GM12878 (cell line): ENCODE results near the gene SLC39A11.

ENCODE experiments used
- EP300 ChIP-seq, 2 experiments: fragments of 150-350 bp in 1 of 2; IDR thresholded peaks; 2 replicates each; pipeline ENCODE4 v1.6.1; 2011 to 2012; ENCODE audit warnings: low read depth in 2 of 2, low read length in 2 of 2, borderline replicate concordance in 1 of 2, improper control_type of control experiment in 1 of 2, inconsistent platforms in 1 of 2; ENCODE audit not compliant: control insufficient read depth in 1 of 2
- POLR2AphosphoS2 ChIP-seq: IDR thresholded peaks from 2 replicates; pipeline ENCODE4 v1.6.1; 2011; ENCODE audit warnings: low read depth, mild to moderate bottlenecking, low read length, improper control_type of control experiment, moderate library complexity
- REST ChIP-seq: IDR thresholded peaks from 2 replicates; pipeline ENCODE4 v1.6.1; 2012; ENCODE audit warnings: mild to moderate bottlenecking, low read depth, low read length
- YY1 ChIP-seq: IDR thresholded peaks from 2 replicates; pipeline ENCODE4 v1.6.1; 2011; ENCODE audit warnings: low read depth, mild to moderate bottlenecking, low read length
- TF ChIP-seq, protein P1 (sequence below), 3 experiments: IDR thresholded peaks in 2 of 3; conservative IDR thresholded peaks in 1 of 3; 2 replicates each; pipeline ENCODE4 v1.5.1; 2011; ENCODE audit warnings: low read depth in 3 of 3, low read length in 3 of 3, mild to moderate bottlenecking in 3 of 3, control low read depth in 2 of 3, moderate library complexity in 2 of 3, inconsistent platforms in 1 of 3, mixed read lengths in 1 of 3; ENCODE audit not compliant: control insufficient read depth in 2 of 3, insufficient read depth in 1 of 3; ENCODE audit errors: extremely low read depth in 1 of 3
- TF ChIP-seq, protein P2 (sequence below): fragments of 150-350 bp; IDR thresholded peaks from 2 replicates; pipeline ENCODE4 v1.6.1; 2016; ENCODE audit warnings: low read depth, low read length

DNA sequence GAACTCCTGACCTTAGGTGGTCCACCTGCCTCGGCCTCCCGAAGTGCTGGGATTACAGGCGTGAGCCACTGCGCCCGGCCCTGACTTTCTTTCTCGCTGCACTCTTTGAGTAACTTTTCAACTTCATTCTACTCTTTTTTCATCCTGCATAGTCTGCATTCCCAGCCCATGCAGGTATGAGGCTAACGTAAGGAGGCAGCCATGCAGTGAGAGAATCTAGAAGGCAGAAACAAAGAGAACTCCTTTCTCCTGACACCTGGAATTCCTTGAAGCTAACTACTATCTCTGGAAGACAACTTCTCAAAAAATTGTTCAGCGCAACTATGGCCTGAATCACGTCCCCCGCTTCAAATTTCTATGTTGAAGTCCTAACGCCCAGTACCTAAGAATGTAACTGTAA is 152.0 kb downstream of the SLC39A11 start:
- TF ChIP-seq YY1 (no peak), EP300 (IDR thresholded peaks at IDR 0.05; ENCODE audit: borderline replicate concordance in 1 of 2, control insufficient read depth in 1 of 2, low read depth in 2 of 2, low read length in 2 of 2) (no peak), POLR2AphosphoS2 (no peak), REST (no peak)
- TF ChIP-seq, protein P1, sequence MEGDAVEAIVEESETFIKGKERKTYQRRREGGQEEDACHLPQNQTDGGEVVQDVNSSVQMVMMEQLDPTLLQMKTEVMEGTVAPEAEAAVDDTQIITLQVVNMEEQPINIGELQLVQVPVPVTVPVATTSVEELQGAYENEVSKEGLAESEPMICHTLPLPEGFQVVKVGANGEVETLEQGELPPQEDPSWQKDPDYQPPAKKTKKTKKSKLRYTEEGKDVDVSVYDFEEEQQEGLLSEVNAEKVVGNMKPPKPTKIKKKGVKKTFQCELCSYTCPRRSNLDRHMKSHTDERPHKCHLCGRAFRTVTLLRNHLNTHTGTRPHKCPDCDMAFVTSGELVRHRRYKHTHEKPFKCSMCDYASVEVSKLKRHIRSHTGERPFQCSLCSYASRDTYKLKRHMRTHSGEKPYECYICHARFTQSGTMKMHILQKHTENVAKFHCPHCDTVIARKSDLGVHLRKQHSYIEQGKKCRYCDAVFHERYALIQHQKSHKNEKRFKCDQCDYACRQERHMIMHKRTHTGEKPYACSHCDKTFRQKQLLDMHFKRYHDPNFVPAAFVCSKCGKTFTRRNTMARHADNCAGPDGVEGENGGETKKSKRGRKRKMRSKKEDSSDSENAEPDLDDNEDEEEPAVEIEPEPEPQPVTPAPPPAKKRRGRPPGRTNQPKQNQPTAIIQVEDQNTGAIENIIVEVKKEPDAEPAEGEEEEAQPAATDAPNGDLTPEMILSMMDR (IDR thresholded peaks at IDR 0.05 in 2 of 3, conservative IDR thresholded peaks at IDR 0.05 in 1 of 3; ENCODE audit: control insufficient read depth in 2 of 3, extremely low read depth in 1 of 3, insufficient read depth in 1 of 3, low read depth in 3 of 3, low read length in 3 of 3) = no peak
- TF ChIP-seq, protein P2, sequence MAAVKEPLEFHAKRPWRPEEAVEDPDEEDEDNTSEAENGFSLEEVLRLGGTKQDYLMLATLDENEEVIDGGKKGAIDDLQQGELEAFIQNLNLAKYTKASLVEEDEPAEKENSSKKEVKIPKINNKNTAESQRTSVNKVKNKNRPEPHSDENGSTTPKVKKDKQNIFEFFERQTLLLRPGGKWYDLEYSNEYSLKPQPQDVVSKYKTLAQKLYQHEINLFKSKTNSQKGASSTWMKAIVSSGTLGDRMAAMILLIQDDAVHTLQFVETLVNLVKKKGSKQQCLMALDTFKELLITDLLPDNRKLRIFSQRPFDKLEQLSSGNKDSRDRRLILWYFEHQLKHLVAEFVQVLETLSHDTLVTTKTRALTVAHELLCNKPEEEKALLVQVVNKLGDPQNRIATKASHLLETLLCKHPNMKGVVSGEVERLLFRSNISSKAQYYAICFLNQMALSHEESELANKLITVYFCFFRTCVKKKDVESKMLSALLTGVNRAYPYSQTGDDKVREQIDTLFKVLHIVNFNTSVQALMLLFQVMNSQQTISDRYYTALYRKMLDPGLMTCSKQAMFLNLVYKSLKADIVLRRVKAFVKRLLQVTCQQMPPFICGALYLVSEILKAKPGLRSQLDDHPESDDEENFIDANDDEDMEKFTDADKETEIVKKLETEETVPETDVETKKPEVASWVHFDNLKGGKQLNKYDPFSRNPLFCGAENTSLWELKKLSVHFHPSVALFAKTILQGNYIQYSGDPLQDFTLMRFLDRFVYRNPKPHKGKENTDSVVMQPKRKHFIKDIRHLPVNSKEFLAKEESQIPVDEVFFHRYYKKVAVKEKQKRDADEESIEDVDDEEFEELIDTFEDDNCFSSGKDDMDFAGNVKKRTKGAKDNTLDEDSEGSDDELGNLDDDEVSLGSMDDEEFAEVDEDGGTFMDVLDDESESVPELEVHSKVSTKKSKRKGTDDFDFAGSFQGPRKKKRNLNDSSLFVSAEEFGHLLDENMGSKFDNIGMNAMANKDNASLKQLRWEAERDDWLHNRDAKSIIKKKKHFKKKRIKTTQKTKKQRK = no peak
